CD8-positive, alpha-beta memory T cell (primary cell): ENCODE measurements around the gene FAM174B. TPM values are rescaled to one million over a fixed set of nuclear protein-coding genes. Genes with fewer than 3 reads are reported as not detected.

Experiments used
- CTCF ChIA-PET: fragments of 350-600 bp; sonication (Branson Sonifier 250); formaldehyde crosslinking; loops from one replicate; lab custom pipeline; 2021; ENCODE audit warnings: antibody characterized with exemption; lab: Charles Lee
- POLR2A ChIA-PET: fragments of 350-600 bp; sonication (Branson Sonifier 250); formaldehyde crosslinking; loops from one replicate; lab custom pipeline; 2021; ENCODE audit warnings: antibody characterized with exemption; lab: Charles Lee
- DNase-seq, 5 donors: peaks; one replicate each; pipeline versions ENCODE4 v3.0.0 to v3.0.0-alpha.2; 2020 to 2022; ENCODE audit warnings: mixed read lengths in 1 of 5
- H3K27ac ChIP-seq: one replicate; pipeline ENCODE4 v1.7.0; 2013; ENCODE audit warnings: low read depth, mild to moderate bottlenecking, low read length, moderate library complexity
- H3K27me3 ChIP-seq: 2 replicates; pipeline ENCODE4 v1.7.0; 2013; ENCODE audit warnings: low read length, mild to moderate bottlenecking; ENCODE audit not compliant: insufficient read depth, poor library complexity, severe bottlenecking
- H3K36me3 ChIP-seq: 2 replicates; pipeline ENCODE4 v1.7.0; 2013; ENCODE audit warnings: mild to moderate bottlenecking, low read length, moderate library complexity; ENCODE audit not compliant: insufficient read depth
- H3K4me1 ChIP-seq: 2 replicates; pipeline ENCODE4 v1.7.0; 2013; ENCODE audit warnings: mild to moderate bottlenecking, low read length, moderate library complexity; ENCODE audit not compliant: insufficient read depth
- H3K4me3 ChIP-seq: 2 replicates; pipeline ENCODE4 v1.7.0; 2013; ENCODE audit warnings: mild to moderate bottlenecking, low read length
- H3K9me3 ChIP-seq: 2 replicates; pipeline ENCODE4 v1.7.0; 2013; ENCODE audit warnings: mild to moderate bottlenecking, low read length
- H3K27ac Mint-ChIP-seq, 8 donors: one replicate each; pipeline ENCODE4 v1.8.0; 2020 to 2021; ENCODE audit warnings: mixed read lengths in 8 of 8, mild to moderate bottlenecking in 6 of 8, inconsistent platforms in 3 of 8, moderate library complexity in 3 of 8
- H3K27me3 Mint-ChIP-seq, 2 donors: one replicate each; pipeline ENCODE4 v1.8.0; 2020 to 2021; ENCODE audit warnings: mixed read lengths in 2 of 2, mild to moderate bottlenecking in 1 of 2, moderate library complexity in 1 of 2
- H3K36me3 Mint-ChIP-seq, 3 donors: one replicate each; pipeline ENCODE4 v1.8.0; 2020 to 2021; ENCODE audit warnings: mixed read lengths in 3 of 3, inconsistent platforms in 1 of 3, mild to moderate bottlenecking in 1 of 3
- H3K4me1 Mint-ChIP-seq, 3 donors: one replicate each; pipeline ENCODE4 v1.8.0; 2020 to 2021; ENCODE audit warnings: mixed read lengths in 3 of 3, inconsistent platforms in 1 of 3, mild to moderate bottlenecking in 1 of 3
- H3K4me3 Mint-ChIP-seq, 7 donors: one replicate each; pipeline ENCODE4 v1.8.0; 2020 to 2021; ENCODE audit warnings: mixed read lengths in 7 of 7, mild to moderate bottlenecking in 6 of 7, moderate library complexity in 4 of 7, inconsistent platforms in 2 of 7
- H3K9me3 Mint-ChIP-seq, 5 donors: one replicate each; pipeline ENCODE4 v1.8.0; 2020 to 2022; ENCODE audit warnings: mixed read lengths in 5 of 5, mild to moderate bottlenecking in 3 of 5, moderate library complexity in 2 of 5, inconsistent platforms in 1 of 5
- polyA plus RNA-seq: library from polyadenylated mRNA; unstranded; fragments of 300-500 nt; fragmentation: Illumina TruSeq; gene quantifications from one replicate; pipeline ENCODE4 v1.2.3, GENCODE V29; 2021
- total RNA-seq, 2 experiments: library from RNA; stranded (reverse); gene quantifications; one replicate each; pipeline ENCODE4 v1.2.3, GENCODE V29; 2021

The FAM174B gene
- total and polyA plus RNA-seq, 3 experiments from 2014 or later = 0.82 to 3.9 (median 3.9) TPM

GRCh38 chr15:92595506-92596381, 59.8 kb downstream of the FAM174B start:
- Histone ChIP-seq H3K4me3 (no peak overlapping the region), H3K27me3 (no peaks in the 10 kb centered on the region), H3K27ac (no peak overlapping the region), H3K36me3 (no peaks in the 10 kb centered on the region), H3K9me3 (no peaks in the 10 kb centered on the region), H3K4me1 (no peaks in the 10 kb centered on the region)
- no peak for DNase-seq
- no peak overlapping the region for H3K27ac Mint-ChIP-seq
- ChIA-PET POLR2A (no interaction called here), CTCF (no interaction called here)
- H3K27me3 Mint-ChIP-seq = peaks cover 4 to 18% of the 10 kb centered on the region in 2 donors
- no peaks in the 10 kb centered on the region for H3K36me3 Mint-ChIP-seq
- H3K4me3 Mint-ChIP-seq = no peak overlapping the region
- no peaks in the 10 kb centered on the region for H3K4me1 Mint-ChIP-seq
- no peaks in the 10 kb centered on the region for H3K9me3 Mint-ChIP-seq

GRCh38 chr15:92591275-92591674, 64.3 kb downstream of the FAM174B start:
- Histone ChIP-seq H3K4me3 (no peak overlapping the region), H3K27ac (no peak overlapping the region), H3K27me3 (no peaks in the 10 kb centered on the region), H3K9me3 (no peaks in the 10 kb centered on the region), H3K4me1 (no peaks in the 10 kb centered on the region), H3K36me3 (no peaks in the 10 kb centered on the region)
- Mint-ChIP-seq H3K4me3 (no peak overlapping the region), H3K27me3 (peaks cover 5 to 23% of the 10 kb centered on the region in 2 donors), H3K9me3 (no peaks in the 10 kb centered on the region), H3K27ac (no peak overlapping the region), H3K36me3 (no peaks in the 10 kb centered on the region), H3K4me1 (no peaks in the 10 kb centered on the region)
- CTCF ChIA-PET = no interaction called here
- no peak for DNase-seq
- POLR2A ChIA-PET = no interaction called here

DNA sequence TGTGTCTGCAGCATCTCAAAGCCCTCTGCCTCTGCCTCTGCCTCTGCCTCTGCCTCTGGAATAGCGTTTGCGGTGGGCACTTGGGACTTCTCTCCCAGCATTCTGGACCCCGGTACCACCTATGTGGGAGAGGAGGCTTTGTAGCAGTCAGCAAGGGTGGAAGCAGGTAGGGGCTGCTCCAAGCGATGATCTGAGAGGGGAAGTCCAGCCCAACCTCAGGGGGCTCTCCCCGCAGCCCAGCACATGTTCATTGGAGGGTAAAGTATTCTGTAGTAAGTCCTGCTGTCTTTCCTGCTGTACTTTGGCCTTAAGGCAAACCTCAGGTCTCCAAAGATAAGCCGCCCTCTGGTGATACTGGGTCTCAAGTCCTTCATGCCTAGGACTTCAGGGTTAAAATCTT, 68.6 kb downstream of the FAM174B start:
- no peak overlapping the region for H3K4me3 ChIP-seq
- Mint-ChIP-seq H3K9me3 (no peaks in the 10 kb centered on the region), H3K27me3 (peaks cover 4 to 26% of the 10 kb centered on the region in 2 donors), H3K36me3 (no peaks in the 10 kb centered on the region), H3K27ac (peak overlapping the region in 1 of 8 donors; percentile 21), H3K4me3 (no peak overlapping the region), H3K4me1 (no peaks in the 10 kb centered on the region)
- H3K27me3 ChIP-seq = no peaks in the 10 kb centered on the region
- ChIA-PET POLR2A (no interaction called here), CTCF (no interaction called here)
- H3K9me3 ChIP-seq = no peaks in the 10 kb centered on the region
- H3K27ac ChIP-seq = no peak overlapping the region
- H3K36me3 ChIP-seq = no peaks in the 10 kb centered on the region
- no peak for DNase-seq
- H3K4me1 ChIP-seq = no peaks in the 10 kb centered on the region

DNA sequence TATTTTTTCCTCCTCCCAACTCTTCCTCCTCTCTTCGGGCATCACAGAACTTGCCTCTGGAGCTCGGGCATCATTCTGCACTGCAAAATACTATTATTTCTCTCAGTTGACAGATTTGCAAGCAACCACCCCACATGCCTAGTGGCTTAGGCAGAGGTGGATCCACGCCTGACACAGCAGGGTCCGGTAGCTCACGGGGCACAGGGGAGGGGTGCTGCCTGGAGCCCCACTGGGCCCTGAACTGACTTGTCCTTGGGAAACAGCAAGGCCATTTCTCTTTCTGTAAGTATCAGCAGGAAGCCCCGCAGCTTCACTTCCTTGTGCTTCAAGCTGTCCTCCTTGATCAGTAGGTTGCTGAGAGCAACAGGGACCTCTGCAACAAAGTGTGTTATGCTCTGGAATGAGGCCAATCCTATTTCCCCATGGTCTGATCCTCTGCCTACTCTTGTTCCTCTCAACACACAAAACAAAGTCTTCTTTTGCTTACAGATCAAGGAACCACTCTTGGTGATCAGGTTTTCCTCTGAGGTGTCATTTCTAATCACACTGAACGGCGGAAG, 69.1 kb downstream of the FAM174B start:
- Mint-ChIP-seq H3K4me3 (no peak overlapping the region), H3K9me3 (no peaks in the 10 kb centered on the region), H3K4me1 (no peaks in the 10 kb centered on the region), H3K27ac (no peak overlapping the region), H3K27me3 (peaks cover 4 to 26% of the 10 kb centered on the region in 2 donors), H3K36me3 (no peaks in the 10 kb centered on the region)
- H3K27me3 ChIP-seq = no peaks in the 10 kb centered on the region
- no peak overlapping the region for H3K4me3 ChIP-seq
- no peaks in the 10 kb centered on the region for H3K9me3 ChIP-seq
- H3K36me3 ChIP-seq = no peaks in the 10 kb centered on the region
- no peak overlapping the region for H3K27ac ChIP-seq
- DNase-seq = no peak
- no peaks in the 10 kb centered on the region for H3K4me1 ChIP-seq
- ChIA-PET POLR2A (no interaction called here), CTCF (no interaction called here)

- DNase-seq = no peak
- H3K4me1 Mint-ChIP-seq = no peaks in the 10 kb centered on the region
- CTCF ChIA-PET = no interaction called here
These were observed 71.5 kb downstream of the FAM174B start for GRCh38 chr15:92584105-92584504.

DNA sequence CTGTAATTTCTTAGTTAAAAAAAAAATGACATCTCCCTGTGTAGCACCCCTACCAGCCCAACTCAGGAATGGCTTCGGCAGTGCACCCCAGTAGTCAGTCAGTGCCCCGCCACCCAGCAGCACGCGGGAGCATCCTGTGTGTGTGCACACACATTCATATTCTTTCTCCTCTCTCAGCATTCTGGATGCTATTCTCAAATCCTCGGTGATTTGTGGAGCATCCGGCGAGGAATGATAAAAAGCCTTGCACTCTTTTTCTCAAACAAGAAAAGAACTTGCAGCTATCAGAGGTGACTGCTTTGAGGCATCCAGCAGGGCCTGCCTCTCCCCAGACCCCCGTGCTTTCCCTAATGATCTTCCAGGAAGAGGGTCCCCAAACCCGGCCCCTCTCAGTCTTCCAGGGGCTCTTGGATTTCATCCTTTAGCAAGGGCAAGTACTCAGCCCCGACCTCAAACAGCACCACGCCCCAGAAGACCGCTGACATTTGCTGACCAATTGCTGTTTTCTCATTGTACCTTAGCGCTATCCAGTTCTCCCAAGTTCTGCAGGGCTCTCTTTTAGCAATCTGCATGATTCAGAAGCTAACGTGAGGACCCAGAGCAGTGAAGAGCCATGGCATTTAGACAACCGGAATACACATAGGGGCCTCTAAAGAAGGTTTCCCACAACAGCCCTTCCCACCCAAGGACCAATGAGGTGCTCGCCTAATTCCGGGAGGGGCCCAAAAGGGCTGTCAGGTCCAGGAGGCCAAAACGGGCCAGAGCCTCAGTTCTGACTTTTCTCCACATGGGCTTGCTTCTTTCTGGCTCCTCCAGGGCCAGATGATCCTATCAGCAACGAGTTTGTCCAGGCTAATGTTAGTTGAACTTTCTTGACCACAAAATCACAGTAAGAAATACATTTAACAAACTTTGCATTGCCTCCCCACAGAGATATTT, 72.2 kb downstream of the FAM174B start:
- H3K36me3 Mint-ChIP-seq = no peaks in the 10 kb centered on the region
- no peak overlapping the region for H3K27ac ChIP-seq
- H3K27me3 Mint-ChIP-seq = peaks cover 7 to 39% of the 10 kb centered on the region in 2 donors
- no peaks in the 10 kb centered on the region for H3K9me3 ChIP-seq
- no peak overlapping the region for H3K27ac Mint-ChIP-seq
- H3K27me3 ChIP-seq = no peaks in the 10 kb centered on the region
- ChIA-PET CTCF (no interaction called here), POLR2A (no interaction called here)
- no peak for DNase-seq
- no peak overlapping the region for H3K4me3 Mint-ChIP-seq
- H3K4me1 ChIP-seq = no peaks in the 10 kb centered on the region
- H3K9me3 Mint-ChIP-seq = no peaks in the 10 kb centered on the region
- no peaks in the 10 kb centered on the region for H3K36me3 ChIP-seq
- no peaks in the 10 kb centered on the region for H3K4me1 Mint-ChIP-seq
- H3K4me3 ChIP-seq = no peak overlapping the region

More at GRCh38 chr15:92584105-92584504, 71.5 kb downstream of the FAM174B start:
- Histone ChIP-seq H3K4me3 (no peak overlapping the region), H3K4me1 (no peaks in the 10 kb centered on the region), H3K9me3 (no peaks in the 10 kb centered on the region), H3K27me3 (no peaks in the 10 kb centered on the region), H3K27ac (no peak overlapping the region), H3K36me3 (no peaks in the 10 kb centered on the region)
- Mint-ChIP-seq H3K36me3 (no peaks in the 10 kb centered on the region), H3K4me3 (no peak overlapping the region), H3K9me3 (no peaks in the 10 kb centered on the region), H3K27me3 (peaks cover 3 to 32% of the 10 kb centered on the region in 2 donors), H3K27ac (no peak overlapping the region)
- POLR2A ChIA-PET = no interaction called here

DNA sequence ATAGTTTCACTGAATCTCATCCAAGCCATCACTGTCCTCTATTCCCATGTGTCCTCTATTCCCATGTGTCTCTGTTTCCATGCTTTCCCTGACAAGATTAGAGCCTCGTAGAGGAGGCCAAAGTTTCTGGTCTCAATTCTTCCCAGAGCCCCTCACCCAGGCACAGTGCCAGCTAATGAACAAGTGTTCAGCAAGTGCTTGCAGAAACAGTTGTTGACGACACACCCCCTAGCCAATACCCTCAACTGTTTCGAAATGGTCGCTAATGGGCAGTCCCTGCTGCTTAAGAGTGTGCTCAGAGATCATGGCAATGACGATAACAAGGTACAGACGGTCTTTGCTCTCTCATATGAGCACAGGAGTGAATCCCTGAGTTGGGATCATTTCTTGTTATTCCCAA, 73.4 kb downstream of the FAM174B start:
- Mint-ChIP-seq H3K36me3 (no peaks in the 10 kb centered on the region), H3K9me3 (no peaks in the 10 kb centered on the region)

More for the DNA sequence above, 73.4 kb downstream of the FAM174B start:
- Mint-ChIP-seq H3K27me3 (peaks cover 8 to 48% of the 10 kb centered on the region in 2 donors), H3K27ac (no peak overlapping the region), H3K4me1 (no peaks in the 10 kb centered on the region), H3K4me3 (no peak overlapping the region)
- no peaks in the 10 kb centered on the region for H3K9me3 ChIP-seq
- ChIA-PET POLR2A (no interaction called here), CTCF (no interaction called here)
- DNase-seq = no peak
- no peaks in the 10 kb centered on the region for H3K36me3 ChIP-seq
- H3K4me1 ChIP-seq = no peaks in the 10 kb centered on the region
- H3K4me3 ChIP-seq = no peak overlapping the region
- no peak overlapping the region for H3K27ac ChIP-seq
- H3K27me3 ChIP-seq = no peaks in the 10 kb centered on the region
